HL-60 (cell line): Measurements from ENCODE around the gene PRG3.

Source experiments
- DNase-seq, 2 experiments: peaks; one replicate each; pipeline ENCODE4 v3.0.0-alpha.2; 2010 to 2020; ENCODE audit warnings: low read depth in 1 of 2, low spot score in 1 of 2
- H3K27ac ChIP-seq: fragments of 250-450 bp; sonication (Bioruptor Pico); replicated peaks from 2 replicates; pipeline ENCODE4 v1.5.1; 2020; ENCODE audit warnings: mild to moderate bottlenecking, moderate library complexity
- H3K27me3 ChIP-seq: fragments of 250-450 bp; sonication (Bioruptor Pico); 2 replicates; pipeline ENCODE4 v1.5.1; 2021; ENCODE audit warnings: mild to moderate bottlenecking, moderate library complexity; ENCODE audit not compliant: insufficient read depth, poor library complexity, severe bottlenecking
- H3K4me3 ChIP-seq: replicated peaks from 2 replicates; pipeline ENCODE4 v1.5.1; 2011; ENCODE audit warnings: mild to moderate bottlenecking, control low read depth, low read length; ENCODE audit not compliant: insufficient read depth
- CTCF ChIP-seq: IDR thresholded peaks from one replicate; pipeline ENCODE4 v1.5.1; 2011; ENCODE audit warnings: low read length, control low read depth, inconsistent platforms; ENCODE audit not compliant: insufficient read depth
- GABPA ChIP-seq: IDR thresholded peaks from 2 replicates; pipeline ENCODE4 v1.6.1; 2012; ENCODE audit warnings: low read depth
- POLR2AphosphoS5 ChIP-seq: IDR thresholded peaks from 2 replicates; pipeline ENCODE4 v1.6.1; 2012; ENCODE audit warnings: low read depth
- REST ChIP-seq: IDR thresholded peaks from 2 replicates; pipeline ENCODE4 v1.6.1; 2012; ENCODE audit warnings: low read depth; ENCODE audit not compliant: insufficient replicate concordance
- SPI1 ChIP-seq: IDR thresholded peaks from 2 replicates; pipeline ENCODE4 v1.6.1; 2012; ENCODE audit warnings: low read depth, mild to moderate bottlenecking, borderline replicate concordance

The PRG3 gene

GRCh38 chr11:57425565-57426438 lies 44.9 kb upstream of the PRG3 start:
- TF ChIP-seq CTCF: no peak
- TF ChIP-seq SPI1: no peak; the same call in 1 of the 2 replicates
- no peak for TF ChIP-seq REST
- TF ChIP-seq GABPA: no peak
- TF ChIP-seq POLR2AphosphoS5: no peak; the same call in 1 of the 2 replicates
- DNase-seq: peak; percentile 30 to 63
- peak overlapping the region; percentile 51 for H3K4me3 ChIP-seq
- peak overlapping the region; percentile 96 for H3K27ac ChIP-seq
- no peaks in the 10 kb centered on the region for H3K27me3 ChIP-seq

- no peaks in the 10 kb centered on the region for H3K27me3 ChIP-seq
- peak; percentile 95 to 96 for DNase-seq
- H3K4me3 ChIP-seq: peak overlapping the region; percentile 51
- TF ChIP-seq GABPA (peak; percentile 11; the same call in 1 of the 2 replicates), SPI1 (peak; percentile 76; the same call in 1 of the 2 replicates), POLR2AphosphoS5 (peak; percentile 97), CTCF (no peak)
- H3K27ac ChIP-seq: peak overlapping the region; percentile 96
Observed at GRCh38 chr11:57424792-57425564, 44.0 kb upstream of the PRG3 start.

- Histone ChIP-seq H3K27me3 (no peaks in the 10 kb centered on the region), H3K4me3 (peak overlapping the region; percentile 51), H3K27ac (peak overlapping the region; percentile 96)
- no peak for DNase-seq
- TF ChIP-seq GABPA: no peak
- no peak for TF ChIP-seq CTCF
- TF ChIP-seq REST: no peak
- no peak for TF ChIP-seq POLR2AphosphoS5
- no peak for TF ChIP-seq SPI1
Observed at GRCh38 chr11:57424137-57424791, 43.3 kb upstream of the PRG3 start.
